SK-MEL-5 (cell line): ENCODE data around the gene TYSND1. TPM values are rescaled to one million over a fixed set of nuclear protein-coding genes. Genes with fewer than 3 reads are reported as not detected.
"Not testable (repeated sequence)": the region's sequence is repeated elsewhere in the genome, so short reads cannot be mapped to it uniquely, and the experiment has no call there.

Experiments used
- DNase-seq: peaks from one replicate; pipeline ENCODE4 v3.0.0-alpha.2; 2016; ENCODE audit warnings: low read depth, low spot score
- in situ Hi-C: cut with HindIII; loops from 2 replicates; pipeline ENCODE4 v1.10.0; 2016; ENCODE audit warnings: low sequenced_read_pairs, high pct_unique_total_duplicates, low pct_unique_long_range_greater_than_20kb
- total RNA-seq: library from RNA; depleted of rRNA; stranded (reverse); fragments of >200 nt; shearing (Covaris generic); gene quantifications from 2 replicates; pipeline ENCODE4 v1.2.3, GENCODE V29; 2014

The TYSND1 gene
- total RNA-seq, 1 experiment from 2014 or later = 22.7 TPM

- in situ Hi-C loops = no loop called here
- no peak for DNase-seq
These were observed 6.2 kb downstream of the TYSND1 start for GRCh38 chr10:70140297-70140696.

- in situ Hi-C loops = no loop called here
- DNase-seq = no peak
These were observed 6.6 kb downstream of the TYSND1 start for GRCh38 chr10:70139997-70140250.

- in situ Hi-C loops = no loop called here
- DNase-seq = no peak
These were observed 7.1 kb downstream of the TYSND1 start for GRCh38 chr10:70139151-70139996.

DNA sequence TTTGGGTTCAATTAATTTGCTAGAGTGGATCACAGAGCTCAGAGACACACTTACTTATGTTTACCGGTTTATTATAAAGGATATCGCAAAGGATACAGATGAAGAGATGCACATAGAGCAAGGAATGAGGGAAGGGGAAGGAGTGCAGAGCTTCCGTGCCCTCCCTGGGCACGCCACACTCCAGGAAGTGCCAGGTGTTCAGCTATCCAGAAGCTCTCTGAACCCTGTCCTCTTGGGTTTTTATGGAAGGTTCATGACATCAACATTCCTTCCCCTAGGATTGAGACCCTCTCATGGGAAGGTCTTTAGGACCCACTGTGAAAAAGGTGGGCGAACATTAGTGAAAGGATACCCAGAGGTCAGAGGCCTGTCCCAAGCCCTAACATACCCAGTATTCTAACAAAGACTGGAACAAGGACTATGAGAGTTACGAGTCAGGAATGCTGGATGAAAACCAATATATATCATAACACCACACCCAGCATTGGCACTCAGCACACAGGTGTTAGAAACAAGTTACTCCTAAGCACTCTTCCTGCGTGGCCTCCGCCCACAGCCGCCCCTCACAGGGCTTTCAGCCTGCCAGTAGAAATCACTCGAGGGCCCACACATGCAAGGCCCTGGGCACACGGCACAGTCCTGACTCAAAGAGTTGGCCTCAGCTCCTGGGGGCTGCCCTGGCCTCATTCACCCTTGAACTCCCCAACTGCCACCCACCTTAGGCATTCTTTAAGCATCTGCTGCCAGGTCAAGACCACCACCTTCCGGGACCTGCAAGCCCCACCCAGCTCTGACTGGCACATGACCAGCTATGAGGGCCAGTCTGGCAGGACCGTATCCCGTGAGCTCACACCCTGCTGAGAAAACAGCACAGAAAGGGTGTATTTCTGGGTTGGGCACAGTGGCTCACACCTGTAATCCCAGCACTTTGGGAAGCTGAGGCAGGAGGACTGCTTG is 8.3 kb downstream of the TYSND1 start:
- no peak for DNase-seq
- in situ Hi-C loops = no loop called here

DNA sequence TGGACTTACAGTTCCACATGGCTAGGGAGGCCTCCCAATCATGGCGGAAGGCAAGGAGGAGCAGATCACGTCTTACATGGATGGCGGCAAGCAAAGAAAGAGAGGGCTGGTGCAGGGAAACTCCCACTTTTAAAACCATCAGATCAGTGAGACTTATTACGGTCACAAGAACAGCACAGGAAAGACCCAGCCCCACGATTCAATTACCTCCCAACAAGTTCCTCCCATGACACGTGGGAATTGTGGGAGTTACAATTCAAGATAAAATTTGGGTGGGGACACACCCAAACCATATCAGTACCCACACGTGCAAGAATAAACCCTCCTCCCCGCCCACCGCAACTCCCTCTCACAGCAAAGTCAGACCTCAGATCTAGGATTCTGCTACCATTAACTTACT is 9.4 kb downstream of the TYSND1 start:
- in situ Hi-C loops = no loop called here
- DNase-seq = no peak

DNA sequence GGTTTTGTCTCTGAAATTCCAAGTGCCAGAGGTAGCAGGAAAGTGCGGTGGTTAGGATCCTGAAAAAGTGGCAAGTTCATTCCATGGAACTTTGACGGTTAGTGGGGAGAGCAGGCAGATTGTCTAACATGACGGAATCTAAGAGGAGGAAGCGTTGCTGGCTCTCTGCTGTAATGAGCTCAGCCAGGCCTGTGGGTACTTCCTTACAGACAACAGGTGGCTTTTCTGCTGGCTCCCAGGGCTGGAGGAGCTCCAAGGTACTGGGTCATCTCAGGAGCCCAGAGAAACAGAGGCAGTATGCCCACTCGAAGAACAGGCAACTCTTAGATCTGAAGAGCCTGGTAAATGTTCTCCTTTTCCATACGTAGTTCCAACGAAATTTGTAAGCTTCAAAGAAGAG is 10.8 kb downstream of the TYSND1 start:
- no peak for DNase-seq
- in situ Hi-C loops = no loop called here

DNA sequence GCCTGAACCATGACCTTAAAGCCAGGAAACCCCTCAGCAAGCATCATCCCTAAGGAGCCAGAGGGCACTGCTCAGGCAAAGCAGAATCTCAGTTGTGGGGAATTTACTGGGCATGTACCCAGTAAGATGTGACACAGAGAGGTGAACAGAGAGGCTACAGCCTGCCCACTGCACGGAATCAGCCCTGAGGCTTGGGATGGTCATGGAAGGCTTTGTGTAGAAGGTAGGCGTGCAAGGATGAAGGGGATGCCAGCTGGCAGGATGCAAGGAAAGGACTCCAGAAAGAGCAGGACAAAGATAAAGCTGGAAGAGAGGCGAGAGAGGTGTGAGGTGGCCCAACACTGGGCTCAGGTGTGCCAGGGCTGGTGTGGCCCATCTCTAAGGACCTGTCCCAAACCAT is 11.5 kb downstream of the TYSND1 start:
- in situ Hi-C loops = no loop called here

GRCh38 chr10:70132098-70133029 is 14.1 kb downstream of the TYSND1 start, which contains the start of gene AIFM2:
Gene AIFM2 (minus strand): TSS chr10:70132825. CDS start chr10:70124084, 8,741 bp downstream.
- peak; percentile 57 for DNase-seq
- in situ Hi-C loops = no loop called here

More for the DNA sequence above, 11.5 kb downstream of the TYSND1 start:
- no peak for DNase-seq

GRCh38 chr10:70131560-70131937 is 15.0 kb downstream of the TYSND1 start:
- no peak for DNase-seq
- in situ Hi-C loops = no loop called here

DNA sequence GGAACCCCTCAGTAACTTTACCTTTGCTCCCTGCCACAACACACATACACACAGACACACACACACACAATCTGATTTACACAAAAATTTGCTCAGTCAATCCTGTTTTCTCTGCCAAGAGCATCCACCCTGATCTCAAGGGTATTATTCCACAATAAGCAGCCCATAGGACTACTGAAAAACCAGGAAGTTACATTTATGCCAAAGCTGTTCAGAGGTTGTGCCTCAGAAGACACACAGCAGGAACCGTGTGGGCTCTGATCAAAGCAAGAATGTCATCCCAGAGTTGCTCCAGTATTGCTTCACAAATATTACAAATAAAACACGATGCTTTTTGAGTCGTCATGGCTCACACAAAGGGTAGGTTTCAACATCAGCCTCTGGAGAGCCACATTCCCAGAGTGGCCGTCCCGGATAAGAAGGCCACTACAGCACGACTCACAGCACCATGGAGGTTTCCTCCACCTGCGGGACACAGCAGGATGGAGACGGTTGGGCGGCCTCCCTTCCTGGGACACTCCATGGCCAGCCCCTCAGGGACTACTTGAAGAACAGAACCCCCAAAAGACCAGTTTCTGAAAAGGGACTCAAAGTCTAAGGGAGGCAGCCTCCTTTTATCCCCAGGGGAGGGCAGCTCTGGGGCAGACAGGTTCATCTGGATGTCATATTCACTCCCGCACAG is 15.5 kb downstream of the TYSND1 start:
- DNase-seq = no peak
- in situ Hi-C loops = no loop called here

DNA sequence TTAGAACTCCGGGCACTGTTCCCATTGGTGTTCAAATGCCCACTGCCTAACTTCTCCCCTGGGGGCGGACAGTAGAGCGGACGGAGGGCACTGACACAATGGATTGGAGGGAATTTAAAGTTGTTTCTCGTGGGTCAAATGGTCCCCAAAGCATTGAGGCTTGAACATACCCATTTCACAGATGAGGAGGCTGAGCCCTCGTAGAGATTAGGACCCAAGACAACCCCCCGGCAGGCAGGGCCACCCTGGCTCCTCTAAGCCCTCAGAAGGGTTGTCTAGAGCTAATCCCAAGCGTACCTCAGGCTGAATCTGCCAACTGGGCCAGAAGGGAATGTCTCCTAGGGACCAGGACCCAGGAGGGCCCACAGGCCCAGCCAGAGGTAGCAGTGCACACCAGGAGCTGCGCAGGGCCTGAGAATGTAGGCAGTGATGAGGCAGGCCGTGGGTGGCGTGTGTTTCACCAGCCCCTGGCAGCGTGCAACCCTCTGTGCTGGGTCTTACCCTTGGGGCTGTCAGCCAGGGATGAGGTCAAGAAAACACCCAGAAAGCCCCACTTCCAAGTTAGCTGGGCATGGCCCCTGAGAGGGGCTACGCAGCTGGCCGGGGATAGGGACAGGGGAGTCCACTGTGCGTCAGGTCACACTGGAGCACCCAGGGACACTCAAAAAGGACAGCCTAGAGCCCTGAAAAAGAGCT is 19.7 kb downstream of the TYSND1 start:
- no peak for DNase-seq
- in situ Hi-C loops = no loop called here

- no peak for DNase-seq
- in situ Hi-C loops = no loop called here
These were observed 20.5 kb downstream of the TYSND1 start for GRCh38 chr10:70125918-70126552.

DNA sequence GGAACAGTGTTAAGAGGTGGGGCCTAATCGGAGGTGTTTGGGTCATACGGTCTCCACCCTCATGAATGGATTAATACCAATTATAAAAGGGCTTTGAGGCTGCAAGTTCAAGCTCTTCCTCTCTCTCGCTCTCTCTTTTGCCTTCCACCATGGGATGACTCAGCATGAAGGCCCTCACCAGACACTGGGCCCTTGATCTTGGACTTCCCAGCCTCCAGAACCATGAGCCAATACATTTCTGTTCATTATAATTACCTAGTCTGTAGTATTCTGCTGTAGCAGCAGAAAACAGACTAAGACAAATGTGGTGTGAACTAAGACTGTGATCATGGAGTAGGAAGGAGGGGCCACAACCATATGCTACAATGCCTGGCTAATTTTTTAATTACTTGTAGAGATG is 21.6 kb downstream of the TYSND1 start:
- in situ Hi-C loops = no loop called here
- peak; percentile 5 for DNase-seq

DNA sequence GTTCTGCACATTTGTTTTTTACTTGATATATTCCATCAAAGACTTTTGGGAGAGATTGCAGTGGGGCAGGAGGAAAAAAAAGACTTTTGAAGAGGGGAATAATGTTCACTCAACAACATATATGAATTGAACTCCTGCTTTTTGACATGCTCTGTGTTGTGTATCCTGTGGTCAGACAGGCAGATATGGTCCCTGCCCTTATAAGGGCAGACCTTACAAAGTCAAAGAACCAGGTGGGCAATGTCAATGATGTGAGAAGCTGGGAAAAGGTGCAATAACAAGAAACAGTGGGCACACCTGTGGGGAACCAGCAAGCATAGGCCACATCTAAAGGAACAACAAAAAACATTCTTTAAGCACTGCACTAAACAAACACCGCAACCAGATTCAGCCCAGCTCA is 22.1 kb downstream of the TYSND1 start:
- no peak for DNase-seq
- in situ Hi-C loops = no loop called here

GRCh38 chr10:70123817-70124216 is 22.7 kb downstream of the TYSND1 start:
- no peak for DNase-seq
- in situ Hi-C loops = no loop called here

DNA sequence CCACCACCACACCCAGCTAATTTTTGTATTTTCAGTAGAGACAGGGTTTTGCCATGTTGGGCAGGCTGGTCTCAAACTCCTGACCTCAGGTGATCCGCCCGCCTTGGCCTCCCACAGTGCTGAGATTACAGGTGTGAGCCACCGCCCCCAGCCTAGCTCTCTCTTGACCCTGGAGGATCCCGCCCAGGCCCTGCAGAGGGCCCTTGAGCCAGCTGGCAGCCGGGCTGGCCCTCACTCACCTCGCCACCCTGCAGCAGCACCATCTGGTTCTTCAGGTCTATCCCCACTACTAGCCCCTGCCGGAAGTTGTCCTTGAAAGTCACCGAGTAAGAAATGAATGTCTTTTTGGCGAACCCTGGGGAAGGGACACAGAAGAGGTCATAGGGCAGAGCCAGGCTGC is 23.3 kb downstream of the TYSND1 start:
- DNase-seq, in situ Hi-C loops: not testable (repeated sequence)
